A673 (cell line): ENCODE measurements around the gene SRPK1.

ENCODE experiments used
- CTCF ChIP-seq: fragments of 300-800, 200-600 bp; sonication (generic); conservative IDR thresholded peaks from 2 replicates; pipeline ENCODE4 v1.5.1; 2017; ENCODE audit warnings: low read depth, mild to moderate bottlenecking, antibody characterized with exemption, low read length, moderate library complexity, mixed read lengths
- EZH2 ChIP-seq: fragments of 200-600 bp; sonication (generic); IDR thresholded peaks from 2 replicates; pipeline ENCODE4 v1.6.1; 2017; ENCODE audit warnings: borderline replicate concordance, low read depth, mild to moderate bottlenecking, mixed read lengths, antibody characterized with exemption, low read length; ENCODE audit not compliant: poor library complexity, severe bottlenecking

DNA sequence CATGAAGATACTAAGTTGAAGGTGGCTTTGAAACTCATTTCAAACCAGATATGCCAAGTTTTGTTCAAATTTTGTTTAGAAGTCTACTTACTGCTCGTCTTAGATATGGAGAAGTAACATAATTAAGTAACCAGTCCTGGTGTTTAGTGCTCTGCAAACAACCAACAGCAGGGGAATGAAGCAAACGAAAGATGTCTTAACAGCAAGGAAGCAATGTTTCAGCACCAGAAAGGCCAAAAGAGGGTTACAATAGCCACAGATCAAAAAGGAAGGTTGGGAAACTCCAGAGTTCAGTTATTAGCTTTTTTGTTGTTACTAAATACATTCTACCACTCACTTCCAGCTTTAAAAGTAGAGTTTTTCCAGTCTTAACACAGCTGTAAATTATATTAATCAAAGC lies 70.7 kb downstream of the SRPK1 start:
- TF ChIP-seq CTCF = no peak
- TF ChIP-seq EZH2 = no peak
